NCI-H345 (cell line): Measurements from ENCODE around the gene STAB1.

Experiments used
- DNase-seq: peaks from one replicate; lab custom pipeline; 2025; lab: John Stamatoyannopoulos, UW

The STAB1 gene

GRCh38 chr3:52461874-52462273 is 33.3 kb upstream of the STAB1 start:
- DNase-seq = no peak

- DNase-seq = no peak
Measured at GRCh38 chr3:52463416-52463815, 31.7 kb upstream of the STAB1 start.

GRCh38 chr3:52468336-52468735 is 26.8 kb upstream of the STAB1 start:
- DNase-seq = no peak

GRCh38 chr3:52469001-52469400 is 26.1 kb upstream of the STAB1 start:
- no peak for DNase-seq

DNA sequence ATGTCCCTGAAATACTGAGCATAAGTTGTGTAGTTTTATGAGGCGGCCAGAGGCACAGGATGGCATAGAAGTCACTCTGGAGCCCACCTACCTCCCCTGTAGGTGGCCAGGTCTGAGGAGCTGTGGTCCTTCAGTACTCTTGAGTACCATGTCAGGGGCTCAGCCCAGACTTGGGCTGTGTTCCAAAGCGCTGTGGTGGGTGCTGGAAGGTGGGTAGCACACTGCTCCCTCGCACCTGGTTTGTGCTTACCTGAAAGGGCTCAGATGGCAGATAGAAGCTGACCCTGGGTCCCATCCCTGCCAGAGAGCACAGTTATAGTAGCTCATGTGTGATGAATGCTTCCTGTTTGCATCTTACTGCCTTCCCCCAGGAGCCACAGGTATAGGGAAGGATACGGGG is 24.2 kb upstream of the STAB1 start:
- DNase-seq = no peak

DNA sequence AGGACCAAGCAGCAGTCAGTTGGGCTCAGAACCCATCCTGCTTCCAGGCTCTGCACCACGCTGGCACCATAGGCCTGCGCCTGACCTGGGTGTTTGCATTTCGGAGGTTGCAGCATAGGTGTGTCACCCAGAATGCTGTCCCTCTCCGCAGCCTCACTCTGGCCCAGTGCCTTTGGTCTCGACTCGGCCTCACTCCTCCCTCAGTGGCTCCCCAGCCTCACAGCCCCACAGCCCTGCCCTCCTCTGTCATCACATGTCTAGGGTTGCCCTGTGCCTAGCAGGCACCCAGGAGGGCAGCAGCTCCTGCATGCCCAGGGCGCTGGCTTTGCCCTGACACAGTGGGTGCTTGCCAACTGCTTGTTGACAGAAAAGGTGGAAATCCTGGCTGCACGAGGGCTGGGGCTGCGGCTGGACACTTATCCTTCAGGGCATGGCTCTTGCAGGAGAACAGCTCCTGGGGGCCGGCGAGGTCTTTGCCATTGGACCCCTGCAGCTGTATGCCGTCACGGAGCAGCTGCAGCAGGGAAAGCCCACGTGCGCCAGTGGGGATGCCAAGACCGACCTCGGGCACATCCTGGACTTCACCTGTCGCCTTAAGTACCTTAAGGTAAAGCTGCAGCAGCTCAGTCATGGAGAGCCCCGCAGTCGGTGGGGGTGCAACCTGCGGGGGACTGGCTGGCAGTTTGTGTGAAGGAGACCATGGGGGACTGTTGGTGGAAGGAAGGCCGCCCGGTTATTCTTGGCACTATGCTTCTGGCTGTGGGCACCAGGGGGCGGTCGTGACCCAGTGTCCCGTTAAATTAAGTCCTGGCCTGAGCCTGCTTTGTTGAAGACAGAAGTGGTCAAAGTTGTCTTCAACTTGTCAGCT is 23.5 kb upstream of the STAB1 start:
- DNase-seq = no peak

DNA sequence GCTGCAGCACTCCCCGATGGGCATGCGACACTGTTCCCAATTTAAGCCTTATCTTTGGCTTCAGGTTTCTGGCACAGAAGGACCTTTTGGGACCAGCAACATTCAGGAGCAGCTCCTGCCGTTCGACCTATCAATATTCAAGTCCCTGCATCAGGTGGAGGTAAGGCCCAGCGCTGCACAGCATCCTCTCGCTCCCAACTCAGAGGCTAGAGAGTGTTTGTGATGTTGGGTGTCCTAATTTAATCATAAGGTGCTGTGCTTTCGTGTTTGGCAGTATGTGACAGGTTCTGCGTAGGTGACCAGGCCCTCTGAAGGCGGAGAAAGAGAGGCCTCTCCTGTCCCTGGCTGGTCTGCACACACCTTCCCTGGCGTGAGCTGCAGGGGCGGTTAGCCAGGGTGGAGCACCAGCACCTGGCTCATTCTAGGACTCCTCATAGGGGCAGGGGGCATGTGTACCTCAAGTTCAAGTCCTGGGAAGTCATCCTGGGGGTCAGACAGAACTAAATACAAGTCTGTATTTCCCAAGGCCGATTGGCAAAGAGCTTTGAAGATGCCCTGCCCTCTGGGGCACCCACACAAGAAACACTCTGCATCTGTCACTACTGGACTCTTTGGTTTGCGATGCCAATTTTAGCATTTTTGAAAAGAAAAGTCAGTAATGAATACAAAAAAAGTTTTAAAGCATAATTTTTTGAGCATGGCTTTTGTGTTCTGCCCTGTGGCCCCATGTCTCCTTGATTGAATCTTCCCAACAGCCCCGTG is 22.7 kb upstream of the STAB1 start:
- no peak for DNase-seq

DNA sequence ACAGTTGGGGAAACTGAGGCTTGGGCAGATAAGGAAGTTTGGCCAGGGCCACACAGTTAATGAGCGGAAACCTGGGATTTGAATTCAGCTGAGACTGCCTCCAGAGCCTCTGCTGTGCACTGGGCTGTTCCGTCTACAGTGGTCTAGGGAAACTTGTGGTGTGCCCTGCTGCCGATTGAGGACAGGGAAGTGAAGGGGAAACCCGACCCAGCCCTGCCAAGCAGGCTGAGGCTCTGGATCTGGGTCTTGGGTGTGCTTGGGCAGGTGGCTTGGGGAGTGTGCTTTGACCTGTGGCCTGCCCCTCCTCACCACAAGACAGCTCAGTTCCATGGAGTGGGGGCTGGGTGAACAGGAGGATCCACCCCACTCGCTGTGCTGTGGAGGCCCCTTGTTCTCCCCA is 22.1 kb upstream of the STAB1 start:
- no peak for DNase-seq

DNA sequence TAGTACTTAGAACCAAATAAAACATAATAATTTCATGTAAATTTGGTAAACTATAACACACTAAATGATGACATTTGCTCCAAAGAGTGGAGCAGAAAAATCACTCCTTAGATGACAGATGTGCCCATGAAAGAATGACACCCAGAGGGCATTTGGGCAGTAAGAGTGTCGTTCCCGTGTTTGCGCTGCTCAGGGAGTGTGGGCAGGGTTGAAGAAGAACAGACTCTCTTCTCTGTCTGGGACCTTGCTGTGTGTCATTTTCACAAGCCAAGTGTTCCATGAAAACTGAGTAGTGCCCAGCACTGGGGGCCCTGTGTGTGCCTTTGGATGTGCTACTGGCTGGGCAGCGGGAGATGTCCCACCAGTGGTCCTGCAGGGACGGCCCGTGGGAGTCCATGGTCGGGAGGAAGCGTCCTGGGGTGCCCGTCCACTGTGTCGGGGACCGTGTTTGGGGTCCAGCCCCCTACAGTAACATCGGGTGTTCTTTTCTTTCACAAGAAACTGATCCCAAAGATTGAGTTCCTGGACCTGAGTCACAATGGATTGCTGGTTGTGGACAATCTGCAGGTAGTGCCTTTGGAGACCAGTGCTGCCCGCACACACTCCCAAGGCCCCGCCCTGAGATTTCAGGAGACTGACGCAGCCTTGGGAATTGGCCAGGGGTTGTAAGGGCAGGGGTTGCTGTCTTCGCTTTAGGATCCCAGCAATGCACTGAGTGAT is 17.9 kb upstream of the STAB1 start:
- DNase-seq = no peak

- DNase-seq = no peak
Measured at GRCh38 chr3:52477796-52478095, 17.4 kb upstream of the STAB1 start.

- no peak for DNase-seq
Measured at GRCh38 chr3:52479037-52479876, 15.9 kb upstream of the STAB1 start.

GRCh38 chr3:52479877-52480575 is 15.1 kb upstream of the STAB1 start:
- DNase-seq = no peak

GRCh38 chr3:52480768-52481715 is 14.1 kb upstream of the STAB1 start:
- DNase-seq = no peak

GRCh38 chr3:52481819-52482521 is 13.2 kb upstream of the STAB1 start:
- no peak for DNase-seq

DNA sequence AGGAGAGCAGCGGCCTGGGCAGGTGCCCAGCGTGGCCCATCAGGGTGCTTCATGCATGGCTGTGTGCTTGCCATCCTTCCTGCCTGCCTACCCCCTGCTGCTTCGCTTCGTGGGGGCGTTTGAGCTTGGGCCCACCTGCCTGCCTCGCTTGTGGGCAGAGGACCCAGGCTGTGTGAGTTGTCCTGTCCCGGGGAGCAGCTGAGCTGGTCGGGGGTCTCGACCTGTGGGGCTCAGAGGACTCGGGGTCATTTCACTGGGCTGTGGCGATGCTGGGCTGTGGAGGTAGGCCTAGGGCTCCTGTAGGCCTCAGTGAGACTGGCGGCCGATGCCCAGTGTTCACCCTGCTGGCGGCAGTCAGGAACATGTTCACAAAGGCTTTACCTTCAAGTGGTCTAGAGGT is 12.1 kb upstream of the STAB1 start:
- DNase-seq = no peak

DNA sequence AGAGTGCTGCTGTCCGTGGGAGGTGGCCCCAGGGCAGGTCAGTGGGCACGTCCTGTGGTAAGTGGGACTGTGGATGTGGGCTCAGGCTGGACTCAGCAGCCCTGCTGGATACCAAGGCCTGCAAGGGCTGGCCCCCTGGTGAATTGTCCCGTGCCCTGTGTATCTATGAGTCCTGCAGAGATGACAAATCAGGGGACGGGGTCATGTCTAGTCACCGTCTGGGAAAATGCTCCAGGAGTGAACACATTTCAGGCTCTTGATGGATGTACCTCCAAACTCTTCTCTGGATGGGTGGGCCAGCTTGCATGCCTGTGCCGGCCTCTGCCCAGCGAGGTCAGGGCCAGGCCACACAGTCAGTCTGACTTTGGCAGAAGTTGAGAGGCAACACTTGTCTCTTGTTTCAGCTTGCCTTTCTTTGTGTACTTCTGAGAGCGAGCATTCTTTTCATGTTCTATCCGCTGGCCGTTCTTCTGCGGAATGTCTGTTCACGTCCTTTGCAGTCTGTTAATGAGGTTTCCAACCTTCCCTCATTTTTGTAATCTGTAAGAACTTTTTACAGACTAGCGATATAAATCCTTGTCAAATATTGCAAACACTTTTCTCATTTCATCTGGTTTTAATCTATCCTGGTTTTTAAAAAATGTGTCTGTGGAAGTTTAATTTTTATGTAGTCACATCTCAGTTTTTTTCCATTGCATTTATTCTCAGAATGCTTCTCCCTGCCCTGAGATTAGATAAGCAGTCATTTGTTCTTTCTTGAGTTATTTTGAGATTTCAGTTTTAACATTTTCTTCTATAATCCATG is 11.4 kb upstream of the STAB1 start:
- no peak for DNase-seq

DNA sequence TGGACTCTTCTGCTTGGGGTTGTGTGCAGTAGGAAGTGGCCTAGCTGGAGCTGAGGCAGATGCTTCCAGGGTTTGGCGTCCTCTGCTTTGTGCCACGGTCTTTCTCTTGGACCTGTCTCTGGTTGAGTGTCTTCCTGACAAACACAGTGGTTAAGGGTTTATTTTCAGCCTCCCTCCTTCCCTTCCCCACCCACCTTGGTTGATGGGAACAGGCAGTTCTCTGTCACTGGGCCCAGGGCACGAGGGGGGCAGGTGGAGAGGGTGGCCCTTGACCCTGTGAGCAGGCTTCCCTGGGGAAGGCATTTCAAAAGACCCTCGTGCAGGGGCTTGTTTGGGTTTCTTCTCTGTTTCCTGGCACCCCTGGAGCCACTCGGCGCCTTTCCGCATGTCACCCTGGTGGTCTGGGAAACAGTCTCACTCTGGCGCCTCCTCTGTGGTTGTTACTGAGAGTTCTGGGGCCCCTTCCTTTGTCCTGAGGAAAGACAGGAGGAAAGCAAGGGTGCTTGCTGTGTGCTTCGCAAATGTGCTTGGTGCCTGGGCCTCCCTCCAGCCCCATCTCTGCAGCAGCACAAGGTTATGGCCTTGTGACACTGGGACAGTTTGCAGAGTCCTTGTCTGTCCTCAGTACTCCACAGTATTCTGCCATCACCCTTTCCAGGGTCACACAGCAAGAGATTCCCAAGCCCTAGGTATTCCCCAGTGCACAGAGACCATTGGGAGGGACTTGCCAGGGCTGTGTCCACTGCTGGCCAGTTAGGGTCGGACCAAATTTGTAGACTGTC is 10.3 kb upstream of the STAB1 start:
- DNase-seq = no peak
